Measurements from ENCODE around the gene RADIL.
"Not testable (repeated sequence)": the region's sequence is repeated elsewhere in the genome, so short reads cannot be mapped to it uniquely, and the experiment has no call there.

Gene RADIL, protein sequence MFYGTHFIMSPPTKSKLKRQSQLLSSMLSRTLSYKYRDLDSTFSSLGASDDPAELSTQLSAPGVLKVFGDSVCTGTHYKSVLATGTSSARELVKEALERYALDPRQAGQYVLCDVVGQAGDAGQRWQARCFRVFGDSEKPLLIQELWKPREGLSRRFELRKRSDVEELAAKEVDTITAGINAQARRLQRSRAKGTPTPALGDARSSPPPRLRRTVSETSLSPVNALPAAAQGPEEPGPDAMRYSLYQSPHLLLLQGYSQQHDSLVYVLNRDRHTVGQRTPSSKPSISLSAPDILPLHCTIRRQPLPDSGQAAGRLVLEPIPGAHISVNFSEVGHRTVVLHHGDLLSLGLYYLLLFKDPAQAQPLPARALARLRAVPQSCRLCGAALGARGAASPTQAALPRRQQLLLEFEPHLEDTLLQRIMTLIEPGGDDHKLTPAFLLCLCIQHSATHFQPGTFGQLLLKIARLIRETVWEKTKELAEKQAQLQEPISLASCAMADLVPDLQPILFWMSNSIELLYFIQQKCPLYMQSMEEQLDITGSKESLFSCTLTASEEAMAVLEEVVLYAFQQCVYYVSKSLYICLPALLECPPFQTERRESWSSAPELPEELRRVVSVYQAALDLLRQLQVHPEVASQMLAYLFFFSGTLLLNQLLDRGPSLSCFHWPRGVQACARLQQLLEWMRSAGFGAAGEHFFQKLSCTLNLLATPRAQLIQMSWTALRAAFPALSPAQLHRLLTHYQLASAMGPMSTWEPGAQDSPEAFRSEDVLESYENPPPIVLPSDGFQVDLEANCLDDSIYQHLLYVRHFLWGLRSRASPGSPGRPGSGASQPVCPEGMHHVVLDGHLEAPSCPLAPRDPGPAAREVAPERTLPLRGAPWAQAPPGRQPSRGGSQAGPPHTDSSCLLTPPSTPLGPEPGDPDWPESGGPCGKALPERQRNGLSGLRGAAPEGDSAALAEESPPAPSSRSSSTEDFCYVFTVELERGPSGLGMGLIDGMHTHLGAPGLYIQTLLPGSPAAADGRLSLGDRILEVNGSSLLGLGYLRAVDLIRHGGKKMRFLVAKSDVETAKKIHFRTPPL

DNA sequence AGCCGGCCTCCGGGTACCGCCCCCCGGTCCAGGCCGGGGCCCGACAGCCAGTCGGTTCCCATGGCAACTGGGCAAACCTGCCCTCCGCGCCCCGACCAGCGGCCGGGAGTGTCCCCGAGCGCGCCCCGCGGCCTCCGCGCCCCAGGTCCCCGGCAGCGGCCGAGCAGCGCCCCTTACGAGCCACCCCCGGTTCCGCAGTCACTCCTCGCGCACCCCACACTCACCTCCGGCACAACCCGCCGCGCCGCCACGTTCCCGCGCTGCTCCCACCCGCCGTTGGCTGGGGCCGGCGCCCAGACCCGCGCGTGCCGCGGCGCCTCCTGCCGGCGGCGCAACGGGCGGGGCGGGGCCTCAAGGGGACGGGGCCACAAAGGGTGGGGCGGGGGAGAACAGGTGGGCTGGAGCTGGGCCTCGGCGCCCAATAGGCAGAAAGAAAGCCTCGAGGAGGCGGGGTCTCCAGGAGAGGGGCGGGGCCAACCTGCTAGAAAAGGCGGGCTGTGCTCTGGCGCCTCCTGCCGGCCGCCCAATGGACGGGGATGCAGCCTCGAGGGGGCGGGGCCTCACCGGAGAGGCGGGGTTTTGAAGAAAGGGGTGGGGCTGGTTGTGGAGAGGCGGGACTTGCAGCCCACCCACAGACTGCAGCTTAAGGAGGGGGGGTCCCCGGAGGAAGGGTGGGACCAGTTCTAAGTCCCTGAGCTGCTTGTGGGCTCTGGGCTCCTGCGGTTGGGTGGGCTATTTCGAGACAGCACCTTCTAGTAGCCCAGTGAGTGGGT lies at the start of gene RADIL:
Gene RADIL, minus strand, starts transcription at position 345 of the 773 bp plus-strand sequence. CDS start 5,577 bp downstream, outside the sequence.
- in situ Hi-C loops (cut with MboI; ENCODE audit: low sequenced_read_pairs): no loop called here

- in situ Hi-C loops (cut with MboI; ENCODE audit: low sequenced_read_pairs): no loop called here
Measured at GRCh38 chr7:4931943-4932342, 48.4 kb upstream of the RADIL start.

GRCh38 chr7:4929005-4929404 lies 45.5 kb upstream of the RADIL start:
- in situ Hi-C loops (cut with MboI; ENCODE audit: low sequenced_read_pairs): no loop called here

- in situ Hi-C loops (cut with MboI; ENCODE audit: low sequenced_read_pairs): no loop called here
Measured at GRCh38 chr7:4928445-4928844, 44.9 kb upstream of the RADIL start.

- in situ Hi-C loops (cut with MboI; ENCODE audit: low sequenced_read_pairs): no loop called here
Measured at GRCh38 chr7:4919969-4920766, 36.7 kb upstream of the RADIL start.

DNA sequence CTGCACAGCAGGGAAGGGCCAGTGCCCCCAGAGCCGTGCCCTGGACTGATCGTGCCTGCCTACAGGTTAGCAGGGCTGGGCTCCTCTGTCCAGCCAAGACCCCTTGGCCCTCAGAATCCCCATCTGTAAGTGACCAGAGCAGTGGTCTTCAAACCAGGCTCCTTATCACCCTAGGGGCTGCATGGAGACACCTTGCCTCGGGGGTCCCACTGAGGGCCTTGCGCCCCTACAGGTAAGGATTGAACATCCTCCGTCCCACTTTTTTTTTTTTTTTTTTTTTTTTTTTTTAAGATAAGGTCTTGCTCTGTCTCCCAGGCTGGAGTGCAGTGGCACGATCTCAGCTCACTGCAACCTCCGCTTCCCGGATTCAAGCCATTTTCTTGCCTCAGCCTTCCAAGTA lies 32.6 kb upstream of the RADIL start:
- in situ Hi-C loops (cut with MboI; ENCODE audit: low sequenced_read_pairs): no loop called here

DNA sequence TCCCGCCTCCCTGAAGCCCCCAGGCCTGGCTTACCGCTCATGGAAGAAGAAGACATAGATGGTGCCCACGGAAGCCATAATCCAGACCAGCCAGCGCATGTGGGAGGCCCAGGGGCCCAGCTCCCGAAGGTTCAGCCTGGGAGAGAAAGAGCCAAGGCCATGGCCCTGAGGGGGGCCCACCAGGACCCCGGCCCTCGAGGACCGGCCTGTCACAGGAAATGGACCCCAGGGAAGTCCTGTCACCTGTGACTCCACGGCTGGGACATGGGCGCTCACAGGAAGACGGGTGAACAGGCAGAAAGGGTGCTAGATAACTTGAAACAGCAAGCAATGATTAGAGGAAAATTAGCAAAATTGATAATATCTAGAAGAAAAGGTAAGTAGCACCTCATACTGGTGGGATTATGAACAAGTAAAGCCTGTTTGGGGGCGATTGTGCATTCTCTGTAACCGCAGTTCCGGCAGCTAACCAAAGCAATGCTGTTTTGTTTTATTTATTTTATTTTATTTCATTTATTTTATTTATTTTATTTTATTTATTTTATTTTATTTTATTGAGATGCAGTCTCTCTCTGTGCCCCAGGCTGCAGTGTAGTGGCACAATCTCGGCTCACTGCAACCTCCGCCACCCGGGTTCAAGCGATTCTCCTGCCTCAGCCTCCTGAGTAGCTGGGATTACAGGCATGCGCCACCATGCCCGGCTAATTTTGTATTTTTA lies 27.8 kb upstream of the RADIL start:
- in situ Hi-C loops (cut with MboI; ENCODE audit: low sequenced_read_pairs): no loop called here

DNA sequence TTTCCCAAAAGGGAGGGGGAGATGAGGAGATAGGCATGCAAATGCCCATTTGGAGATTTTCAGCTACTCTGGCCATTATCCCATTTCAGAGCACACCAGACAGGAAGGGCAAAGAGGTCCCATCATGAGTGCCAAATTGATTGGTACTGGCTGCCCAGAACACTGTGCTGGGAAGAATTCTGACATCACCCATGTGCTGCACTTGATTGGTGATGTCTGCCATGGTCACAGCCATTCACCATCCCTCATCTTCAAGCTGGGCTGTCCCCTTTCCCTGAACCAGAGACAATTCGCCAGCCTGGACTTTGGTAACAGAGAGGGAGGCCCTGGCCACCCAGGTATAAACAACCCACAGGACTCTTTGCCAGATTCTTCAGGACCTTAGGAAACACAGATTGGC lies 23.2 kb upstream of the RADIL start:
- in situ Hi-C loops (cut with MboI; ENCODE audit: low sequenced_read_pairs): no loop called here

DNA sequence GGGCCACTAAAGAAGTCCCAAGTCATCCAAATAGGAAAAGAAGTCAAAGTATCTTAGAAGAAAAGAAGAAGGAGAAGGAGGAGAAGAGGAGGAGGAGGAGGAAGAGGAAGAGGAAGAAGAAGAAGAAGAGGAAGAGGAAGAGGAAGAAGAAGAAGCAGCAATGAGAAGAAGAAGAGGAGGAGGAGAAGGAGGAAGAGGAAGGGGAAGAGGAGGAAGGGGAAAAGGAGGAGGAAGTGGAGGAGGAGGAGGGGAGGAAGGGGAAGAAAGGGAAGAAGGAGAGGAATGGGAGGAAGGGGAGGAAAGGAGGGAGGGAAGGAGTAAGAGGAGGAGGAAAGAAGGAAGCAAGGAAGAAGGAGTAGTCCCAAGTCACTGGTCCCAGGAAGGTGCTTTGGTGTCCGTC lies 21.7 kb upstream of the RADIL start:
- in situ Hi-C loops (cut with MboI; ENCODE audit: low sequenced_read_pairs): no loop called here

- in situ Hi-C loops (cut with MboI; ENCODE audit: low sequenced_read_pairs): no loop called here
Measured at GRCh38 chr7:4904346-4904745, 20.8 kb upstream of the RADIL start.

DNA sequence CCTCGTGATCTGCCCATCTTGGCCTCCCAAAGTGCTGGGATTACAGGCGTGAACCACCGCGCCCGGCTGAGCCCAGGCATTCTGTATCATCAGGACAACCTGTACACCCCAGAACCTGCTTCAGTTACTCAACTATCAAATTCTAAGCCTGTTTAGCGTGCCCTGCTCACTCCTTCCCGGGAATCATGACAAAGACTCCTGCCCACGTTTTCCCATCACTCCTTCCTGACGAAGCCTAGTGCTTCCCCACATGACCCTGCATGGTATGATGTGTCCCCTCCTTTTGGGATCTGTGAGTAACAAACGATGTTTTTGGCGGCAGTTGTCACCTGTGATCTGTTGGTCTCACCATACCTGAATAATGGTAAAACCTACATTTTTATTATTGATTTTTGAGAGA lies 12.2 kb upstream of the RADIL start:
- in situ Hi-C loops (cut with MboI; ENCODE audit: low sequenced_read_pairs): no loop called here

GRCh38 chr7:4894482-4894881 lies 11.0 kb upstream of the RADIL start:
- in situ Hi-C loops (cut with MboI; ENCODE audit: low sequenced_read_pairs): no loop called here

GRCh38 chr7:4893929-4894475 lies 10.5 kb upstream of the RADIL start:
- in situ Hi-C loops (cut with MboI; ENCODE audit: low sequenced_read_pairs): no loop called here

GRCh38 chr7:4893188-4893587 lies 9.7 kb upstream of the RADIL start:
- in situ Hi-C loops (cut with MboI; ENCODE audit: low sequenced_read_pairs): not testable (repeated sequence)

- in situ Hi-C loops (cut with MboI; ENCODE audit: low sequenced_read_pairs): not testable (repeated sequence)
Measured at GRCh38 chr7:4891522-4891921, 8.0 kb upstream of the RADIL start.

DNA sequence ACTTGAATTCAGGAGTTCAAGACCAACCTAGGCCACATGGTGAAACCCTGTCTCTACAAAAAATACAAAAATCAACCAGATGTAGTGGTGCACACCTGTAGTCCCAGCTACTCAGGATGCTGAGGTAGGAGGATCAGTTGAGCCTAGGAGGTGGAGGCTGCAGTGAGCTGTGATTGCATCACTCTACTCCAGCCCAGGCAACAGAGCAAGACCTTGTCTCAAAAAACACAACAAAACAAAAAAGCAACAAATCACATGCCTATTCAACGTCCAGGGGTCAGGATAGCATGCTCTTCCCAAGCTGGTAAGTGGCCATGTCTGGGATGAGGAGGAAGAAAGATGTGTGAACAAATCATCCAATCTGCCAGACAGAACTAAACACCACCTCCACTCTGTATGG lies 6.2 kb upstream of the RADIL start:
- in situ Hi-C loops (cut with MboI; ENCODE audit: low sequenced_read_pairs): no loop called here

DNA sequence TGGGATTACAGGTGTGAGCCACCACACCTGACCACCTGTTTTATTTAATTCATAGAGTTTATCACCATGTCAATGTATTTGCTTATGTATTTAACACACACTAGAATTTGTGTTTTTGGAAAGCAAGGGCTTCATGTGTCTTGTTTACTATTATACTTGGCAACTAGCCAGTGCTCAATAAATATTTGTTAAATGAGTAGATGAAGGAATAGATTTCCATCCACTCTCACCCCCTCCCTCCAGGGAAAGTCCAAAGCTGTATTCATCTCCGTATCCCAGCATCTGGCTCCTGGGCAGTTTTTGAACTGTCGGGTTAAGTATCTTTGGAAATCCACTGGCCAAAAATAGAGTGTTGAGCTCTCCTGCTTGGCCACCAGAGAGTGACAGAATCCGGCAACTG lies 4.6 kb upstream of the RADIL start:
- in situ Hi-C loops (cut with MboI; ENCODE audit: low sequenced_read_pairs): no loop called here

- in situ Hi-C loops (cut with MboI; ENCODE audit: low sequenced_read_pairs): no loop called here
Measured at GRCh38 chr7:4886671-4887070, 3.2 kb upstream of the RADIL start.

- in situ Hi-C loops (cut with MboI; ENCODE audit: low sequenced_read_pairs): no loop called here
Measured at GRCh38 chr7:4885317-4885807, 1.8 kb upstream of the RADIL start.

Measured in HL-60/S4 (cell line).